IgD-negative memory B cell (primary cell): Measurements from ENCODE around the gene TNN. TPM values are rescaled to one million over a fixed set of nuclear protein-coding genes. Genes with fewer than 3 reads are reported as not detected.

Experiments used
- H3K27ac Mint-ChIP-seq, 3 donors: one replicate each; pipeline ENCODE4 v1.8.0; 2020 to 2022; ENCODE audit warnings: mild to moderate bottlenecking in 3 of 3, mixed read lengths in 3 of 3, moderate library complexity in 1 of 3
- H3K27me3 Mint-ChIP-seq: one replicate; pipeline ENCODE4 v1.8.0; 2021; ENCODE audit warnings: mixed read lengths
- H3K36me3 Mint-ChIP-seq: one replicate; pipeline ENCODE4 v1.8.0; 2020; ENCODE audit warnings: mild to moderate bottlenecking, mixed read lengths
- H3K4me1 Mint-ChIP-seq, 3 donors: one replicate each; pipeline ENCODE4 v1.8.0; 2020 to 2022; ENCODE audit warnings: mixed read lengths in 3 of 3, mild to moderate bottlenecking in 1 of 3
- H3K4me3 Mint-ChIP-seq, 4 donors: one replicate each; pipeline ENCODE4 v1.8.0; 2020 to 2022; ENCODE audit warnings: mild to moderate bottlenecking in 4 of 4, mixed read lengths in 4 of 4, moderate library complexity in 3 of 4
- H3K9me3 Mint-ChIP-seq, 3 donors: one replicate each; pipeline ENCODE4 v1.8.0; 2020 to 2021; ENCODE audit warnings: mixed read lengths in 3 of 3, mild to moderate bottlenecking in 1 of 3
- polyA plus RNA-seq: library from polyadenylated mRNA; unstranded; fragments of 300-500 nt; fragmentation: Illumina TruSeq; gene quantifications from one replicate; pipeline ENCODE4 v1.2.3, GENCODE V29; 2021

Gene TNN
- polyA plus RNA-seq, 1 donor from 2014 or later = not detected

DNA sequence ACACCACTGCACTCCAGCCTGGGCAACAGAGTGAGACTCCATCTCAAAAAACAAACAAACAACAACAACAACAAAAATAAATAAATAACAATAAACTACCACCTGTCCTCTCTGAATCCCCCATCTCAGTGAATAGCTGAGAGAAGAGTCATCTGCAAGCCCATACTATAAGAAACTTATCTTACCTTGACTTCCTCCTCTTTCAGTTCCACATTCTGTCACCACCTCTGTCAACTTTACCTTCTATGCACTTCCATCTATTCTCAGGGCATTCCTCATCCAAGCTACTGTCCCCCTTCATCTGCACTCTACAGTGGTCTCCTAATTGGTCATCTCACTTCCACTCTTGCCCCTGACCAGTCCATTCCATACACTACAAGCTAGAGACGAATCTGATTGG lies 66.9 kb downstream of the TNN start:
- H3K9me3 Mint-ChIP-seq = no peaks in the 10 kb centered on the region
- peaks cover 0 to 13% (median 2%) of the 10 kb centered on the region in 3 donors for H3K4me1 Mint-ChIP-seq
- H3K4me3 Mint-ChIP-seq = no peak overlapping the region
- peaks cover 12% of the 10 kb centered on the region for H3K27me3 Mint-ChIP-seq
- peaks cover 2% of the 10 kb centered on the region for H3K36me3 Mint-ChIP-seq
- H3K27ac Mint-ChIP-seq = no peak overlapping the region

DNA sequence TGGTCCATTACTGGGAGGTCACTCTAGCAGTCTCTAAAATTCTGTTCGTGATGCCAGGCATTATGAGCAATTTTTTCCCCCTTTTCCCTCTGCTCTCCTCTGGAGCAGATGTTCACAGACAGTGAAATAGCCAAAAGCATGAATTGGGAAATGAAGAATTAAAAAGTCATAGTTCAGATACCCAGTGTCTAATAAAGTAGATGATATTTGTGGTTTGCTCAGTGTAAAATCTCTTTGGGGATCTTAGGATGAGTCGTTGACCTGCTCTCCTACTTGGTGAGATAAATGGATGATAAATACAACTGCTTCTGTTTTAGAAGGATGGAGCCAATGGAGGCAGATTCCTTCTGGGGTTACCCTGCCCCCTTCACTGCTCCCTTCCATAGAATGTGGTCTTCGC lies 68.6 kb downstream of the TNN start:
- H3K27me3 Mint-ChIP-seq = peaks cover 13% of the 10 kb centered on the region
- no peaks in the 10 kb centered on the region for H3K9me3 Mint-ChIP-seq
- peaks cover 0 to 8% (median 5%) of the 10 kb centered on the region in 3 donors for H3K4me1 Mint-ChIP-seq
- no peak overlapping the region for H3K27ac Mint-ChIP-seq
- H3K36me3 Mint-ChIP-seq = peaks cover 2% of the 10 kb centered on the region
- no peak overlapping the region for H3K4me3 Mint-ChIP-seq

DNA sequence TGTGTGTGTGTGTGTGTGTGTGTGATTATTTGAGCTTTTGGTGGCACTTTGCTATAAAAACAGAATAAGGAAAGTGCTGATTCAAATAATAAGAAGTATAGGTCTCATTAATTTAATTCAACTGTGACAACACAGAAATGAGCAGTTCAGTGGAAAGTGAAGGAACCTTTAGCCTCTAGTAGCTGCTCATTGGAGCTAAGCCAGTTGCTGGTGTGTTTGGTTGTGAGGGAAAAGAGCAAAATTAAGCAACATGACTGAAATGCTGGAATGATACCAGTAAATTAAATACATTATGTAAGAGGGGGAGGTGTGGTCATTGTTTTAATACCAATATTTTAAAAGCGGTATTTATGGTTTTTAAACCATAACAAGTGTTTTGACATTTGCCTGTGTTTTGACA lies 69.7 kb downstream of the TNN start:
- no peaks in the 10 kb centered on the region for H3K9me3 Mint-ChIP-seq
- peaks cover 13% of the 10 kb centered on the region for H3K27me3 Mint-ChIP-seq
- no peak overlapping the region for H3K27ac Mint-ChIP-seq
- peaks cover 2% of the 10 kb centered on the region for H3K36me3 Mint-ChIP-seq
- peaks cover 8 to 17% (median 15%) of the 10 kb centered on the region in 3 donors for H3K4me1 Mint-ChIP-seq
- no peak overlapping the region for H3K4me3 Mint-ChIP-seq

DNA sequence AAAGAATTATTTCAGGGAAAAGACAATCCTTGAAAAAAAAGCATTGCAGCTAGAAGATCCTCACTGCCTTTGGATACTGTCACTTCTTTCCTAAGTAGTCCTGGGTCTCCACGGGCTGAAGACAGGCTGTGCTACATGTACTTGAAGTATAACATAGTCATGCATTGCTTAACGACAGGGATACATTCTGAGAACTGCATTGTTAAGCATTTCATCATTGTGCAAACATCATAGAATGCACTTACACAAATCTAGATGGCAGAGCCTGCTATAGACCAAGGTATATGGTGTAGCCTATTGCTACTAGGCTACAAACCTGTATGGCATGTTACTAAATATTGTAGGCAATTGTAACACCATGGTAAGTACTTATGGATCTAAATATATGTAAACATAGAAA lies 70.9 kb downstream of the TNN start:
- peaks cover 13% of the 10 kb centered on the region for H3K27me3 Mint-ChIP-seq
- no peak overlapping the region for H3K4me3 Mint-ChIP-seq
- H3K27ac Mint-ChIP-seq = no peak overlapping the region
- H3K4me1 Mint-ChIP-seq = peaks cover 17 to 28% (median 20%) of the 10 kb centered on the region in 3 donors
- H3K36me3 Mint-ChIP-seq = no peaks in the 10 kb centered on the region
- H3K9me3 Mint-ChIP-seq = no peaks in the 10 kb centered on the region

GRCh38 chr1:175145899-175146528 lies 78.4 kb downstream of the TNN start:
- H3K27me3 Mint-ChIP-seq = peaks cover 13% of the 10 kb centered on the region
- no peaks in the 10 kb centered on the region for H3K36me3 Mint-ChIP-seq
- no peak overlapping the region for H3K4me3 Mint-ChIP-seq
- no peak overlapping the region for H3K27ac Mint-ChIP-seq
- H3K4me1 Mint-ChIP-seq = peaks cover 17 to 35% (median 21%) of the 10 kb centered on the region in 3 donors
- no peaks in the 10 kb centered on the region for H3K9me3 Mint-ChIP-seq

DNA sequence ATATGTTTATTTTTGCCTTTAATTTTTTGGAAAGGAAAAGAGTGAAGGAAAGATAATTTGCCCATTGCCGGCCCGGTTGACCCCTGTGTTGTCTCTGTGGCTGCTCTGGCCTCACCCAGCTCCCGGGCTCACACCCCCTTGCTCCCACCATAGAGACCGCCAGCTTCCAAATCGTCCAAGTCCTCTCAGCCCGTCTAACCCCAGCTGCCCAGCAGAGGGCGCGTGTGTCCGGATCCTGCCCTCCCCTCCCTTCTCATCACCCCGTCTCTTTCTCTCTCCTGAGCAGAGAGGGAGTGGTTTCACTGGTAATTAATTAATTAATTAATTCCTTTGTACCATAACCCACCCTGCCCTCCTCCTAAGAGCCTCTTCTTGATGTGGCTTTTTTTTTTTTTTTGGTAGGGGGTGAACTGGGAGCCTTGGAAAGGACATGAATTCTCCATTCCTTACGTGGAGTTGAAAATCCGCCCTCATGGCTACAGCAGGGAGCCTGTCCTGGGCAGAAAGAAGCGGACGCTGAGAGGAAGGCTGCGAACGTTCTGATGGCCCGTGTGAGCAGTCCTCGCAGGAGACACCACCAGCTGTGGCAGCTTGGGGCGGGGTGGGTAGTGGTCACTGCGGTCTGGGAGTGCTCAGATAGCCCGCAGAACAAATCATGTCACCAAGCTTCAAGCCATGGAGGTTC lies 79.0 kb downstream of the TNN start:
- Mint-ChIP-seq H3K9me3 (no peaks in the 10 kb centered on the region), H3K27ac (no peak overlapping the region), H3K4me3 (no peak overlapping the region), H3K27me3 (peaks cover 17% of the 10 kb centered on the region), H3K4me1 (peaks cover 15 to 32% (median 15%) of the 10 kb centered on the region in 3 donors), H3K36me3 (no peaks in the 10 kb centered on the region)

DNA sequence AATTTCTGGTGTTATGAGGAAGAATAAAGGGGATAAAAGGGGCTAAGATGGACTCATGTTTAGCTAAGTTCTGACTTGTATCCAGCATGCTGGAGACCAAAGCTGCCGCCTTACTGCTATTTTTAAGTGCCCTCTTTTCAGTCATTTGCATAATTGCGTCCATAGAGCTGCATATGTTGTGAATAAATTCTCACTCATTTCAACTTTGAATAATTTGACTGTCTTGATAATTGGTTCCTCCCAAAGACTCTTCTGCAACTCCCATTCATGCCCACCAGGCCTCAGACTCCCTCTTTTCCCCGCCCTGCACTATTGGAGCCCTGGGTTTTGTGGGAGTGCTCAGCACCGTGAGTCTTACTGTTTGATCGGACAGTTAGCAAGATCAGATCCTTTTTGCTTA lies 79.9 kb downstream of the TNN start:
- H3K4me1 Mint-ChIP-seq = peaks cover 10 to 26% (median 10%) of the 10 kb centered on the region in 3 donors
- H3K27ac Mint-ChIP-seq = peak overlapping the region in 2 of 3 donors; percentile 47 to 63
- H3K27me3 Mint-ChIP-seq = peaks cover 24% of the 10 kb centered on the region
- H3K36me3 Mint-ChIP-seq = no peaks in the 10 kb centered on the region
- no peaks in the 10 kb centered on the region for H3K9me3 Mint-ChIP-seq
- no peak overlapping the region for H3K4me3 Mint-ChIP-seq

GRCh38 chr1:175148068-175148467 lies 80.4 kb downstream of the TNN start:
- Mint-ChIP-seq H3K4me1 (peaks cover 5 to 21% (median 7%) of the 10 kb centered on the region in 3 donors), H3K9me3 (no peaks in the 10 kb centered on the region), H3K27ac (peak overlapping the region in 1 of 3 donors; percentile 63), H3K27me3 (peaks cover 26% of the 10 kb centered on the region), H3K4me3 (no peak overlapping the region), H3K36me3 (no peaks in the 10 kb centered on the region)

DNA sequence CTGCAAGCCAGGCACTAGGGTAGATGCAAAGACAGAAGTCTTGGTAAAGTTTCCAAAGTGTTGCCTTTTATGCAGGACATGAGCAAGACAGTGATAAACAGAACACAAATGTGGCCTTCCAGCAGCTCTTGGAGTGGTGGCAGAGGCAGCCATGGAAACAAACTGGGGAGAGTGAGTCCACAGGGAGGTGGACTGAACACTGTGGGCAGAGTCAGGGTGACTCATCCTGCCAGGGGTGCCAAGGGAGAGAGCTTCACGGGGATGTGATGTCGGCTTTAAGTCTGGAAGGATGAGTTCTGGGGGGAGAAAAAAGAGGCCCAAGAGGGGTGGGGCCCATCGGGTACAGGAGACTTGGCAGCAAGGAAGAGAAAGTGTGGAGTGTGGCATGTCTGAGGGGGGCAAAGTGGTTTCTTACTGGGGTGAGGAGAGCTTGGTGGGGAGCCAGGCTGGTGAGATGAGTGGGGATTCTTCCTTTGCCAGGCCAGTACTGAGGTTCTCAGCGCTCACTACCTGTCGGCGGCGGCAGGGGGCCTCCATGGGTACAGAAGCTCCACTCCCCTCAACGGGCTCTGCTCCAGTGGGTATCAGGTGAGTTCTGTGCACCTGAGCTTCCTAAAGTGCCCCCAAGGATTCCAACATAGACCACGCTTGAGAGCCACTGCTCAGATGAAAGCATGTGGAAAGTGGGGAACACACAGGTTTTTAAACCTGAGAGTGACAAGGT lies 83.1 kb downstream of the TNN start:
- H3K36me3 Mint-ChIP-seq = no peaks in the 10 kb centered on the region
- H3K4me1 Mint-ChIP-seq = peaks cover 14 to 32% (median 18%) of the 10 kb centered on the region in 3 donors
- peaks cover 28% of the 10 kb centered on the region for H3K27me3 Mint-ChIP-seq
- no peak overlapping the region for H3K4me3 Mint-ChIP-seq
- no peaks in the 10 kb centered on the region for H3K9me3 Mint-ChIP-seq
- H3K27ac Mint-ChIP-seq = no peak overlapping the region

DNA sequence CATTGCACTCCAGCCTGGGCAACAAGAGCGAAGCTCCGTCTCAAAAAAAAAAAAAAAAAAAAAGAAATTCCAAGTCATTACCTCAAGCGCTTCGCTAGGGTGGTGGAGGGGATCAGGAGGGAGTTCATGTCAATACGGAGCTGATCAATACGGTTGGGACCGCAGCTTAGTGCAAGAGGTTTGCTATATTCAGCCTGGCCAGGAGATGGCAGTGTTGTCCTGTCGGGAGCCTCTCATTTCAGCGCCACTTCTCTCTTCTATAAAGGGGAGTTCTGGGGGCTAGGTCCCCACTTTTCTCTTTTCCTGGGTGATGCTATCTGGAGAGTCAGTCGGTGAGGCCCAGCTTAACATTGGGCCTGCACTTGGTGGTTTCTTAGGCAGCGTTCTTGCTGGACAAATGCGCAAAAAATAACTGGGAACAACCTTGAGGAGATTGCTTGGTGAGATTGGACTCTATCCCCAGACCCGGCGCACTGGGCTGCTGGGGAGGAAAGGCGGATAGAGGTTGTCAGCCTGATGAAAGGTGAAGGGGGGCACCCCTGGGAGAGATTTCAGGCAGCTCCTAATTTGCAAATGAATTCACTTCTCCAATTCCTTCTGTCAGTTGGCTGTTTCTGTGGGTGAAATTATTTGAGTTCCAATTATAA lies 84.5 kb downstream of the TNN start:
- H3K4me3 Mint-ChIP-seq = no peak overlapping the region
- peaks cover 14 to 36% (median 20%) of the 10 kb centered on the region in 3 donors for H3K4me1 Mint-ChIP-seq
- H3K27ac Mint-ChIP-seq = no peak overlapping the region
- no peaks in the 10 kb centered on the region for H3K9me3 Mint-ChIP-seq
- H3K36me3 Mint-ChIP-seq = no peaks in the 10 kb centered on the region
- peaks cover 23% of the 10 kb centered on the region for H3K27me3 Mint-ChIP-seq

DNA sequence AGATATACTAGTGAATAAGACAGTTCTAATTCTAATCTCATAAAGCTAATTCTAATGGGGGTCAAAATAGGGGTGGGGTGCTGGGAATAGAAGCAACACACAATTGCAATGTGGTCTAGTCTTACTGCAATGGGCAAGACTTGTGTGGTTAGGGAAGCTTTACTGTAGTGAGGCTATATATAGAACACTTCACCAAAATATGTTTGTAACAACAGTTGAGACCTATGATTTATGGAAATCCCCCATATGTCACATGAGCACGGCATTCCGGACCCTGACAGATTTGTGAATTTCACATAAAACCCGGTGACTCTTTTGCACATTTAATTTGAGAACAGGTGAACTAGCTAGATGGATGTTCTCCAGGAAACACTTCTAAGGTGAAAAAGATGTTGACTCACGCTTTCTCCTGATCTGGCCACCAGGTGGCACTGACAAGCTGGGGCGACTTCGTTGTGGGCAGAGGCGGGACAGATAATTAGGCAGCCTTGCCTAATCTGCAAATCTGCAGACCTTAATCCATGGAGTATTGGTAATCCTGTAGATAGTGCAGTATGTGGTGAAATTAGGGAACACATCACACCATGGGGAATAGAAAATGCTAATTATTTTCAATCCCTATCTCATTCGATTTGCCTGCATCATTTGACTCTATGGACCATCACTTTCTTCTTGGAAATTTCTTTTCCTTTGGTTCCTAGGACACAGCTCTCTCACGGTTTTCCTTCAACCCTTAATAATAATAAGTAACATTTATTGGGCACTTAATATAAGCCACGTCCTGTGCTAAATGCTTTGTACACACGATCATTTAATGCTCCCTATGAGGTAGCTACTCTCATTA lies 87.2 kb downstream of the TNN start:
- H3K4me1 Mint-ChIP-seq = peaks cover 14 to 29% (median 19%) of the 10 kb centered on the region in 3 donors
- peak overlapping the region in 1 of 3 donors; percentile 49 for H3K27ac Mint-ChIP-seq
- peaks cover 2% of the 10 kb centered on the region for H3K36me3 Mint-ChIP-seq
- peaks cover 21% of the 10 kb centered on the region for H3K27me3 Mint-ChIP-seq
- H3K4me3 Mint-ChIP-seq = no peak overlapping the region
- no peaks in the 10 kb centered on the region for H3K9me3 Mint-ChIP-seq

DNA sequence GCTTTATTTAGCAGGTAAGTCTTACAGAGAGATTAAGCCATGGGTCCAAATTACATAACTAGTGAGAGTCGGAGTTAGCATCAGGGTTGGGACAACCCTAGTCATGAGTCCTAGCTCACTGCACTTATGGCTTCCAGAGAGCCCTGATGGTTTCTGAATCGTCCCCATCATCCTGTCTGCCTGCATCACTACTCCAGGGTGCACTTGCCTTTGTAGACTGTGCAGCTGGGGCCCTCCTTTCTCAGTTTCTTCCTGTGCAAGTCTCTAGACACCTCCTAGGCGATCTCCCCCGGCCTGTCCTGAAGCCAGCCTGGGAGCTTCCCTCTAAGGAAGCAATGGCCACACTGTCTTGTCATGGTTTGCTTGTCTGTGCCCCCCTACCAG lies 87.8 kb downstream of the TNN start:
- Mint-ChIP-seq H3K4me3 (no peak overlapping the region), H3K27me3 (peaks cover 19% of the 10 kb centered on the region), H3K36me3 (peaks cover 2% of the 10 kb centered on the region), H3K9me3 (no peaks in the 10 kb centered on the region), H3K27ac (peak overlapping the region in 1 of 3 donors; percentile 17), H3K4me1 (peaks cover 14 to 29% (median 19%) of the 10 kb centered on the region in 3 donors)

DNA sequence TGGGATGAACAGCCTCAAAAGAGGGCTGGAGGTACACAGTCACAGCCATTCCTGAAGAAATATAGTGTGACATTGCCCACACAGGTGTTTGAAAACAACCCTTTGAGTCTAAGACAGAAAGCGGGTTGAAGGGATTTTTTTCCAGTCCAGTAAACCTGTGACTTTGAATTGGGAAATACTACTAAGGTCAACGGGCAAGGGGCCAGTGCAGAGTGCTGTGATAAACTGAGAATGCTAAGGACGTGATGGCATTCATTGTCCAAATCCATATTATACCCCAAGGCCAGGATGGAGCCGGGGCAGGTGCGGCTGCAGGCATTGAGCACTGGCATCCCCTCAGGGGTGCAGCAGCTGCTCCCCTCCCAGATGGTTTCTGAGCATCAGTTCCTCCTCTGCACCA lies 88.3 kb downstream of the TNN start:
- H3K4me1 Mint-ChIP-seq = peaks cover 14 to 29% (median 19%) of the 10 kb centered on the region in 3 donors
- no peaks in the 10 kb centered on the region for H3K9me3 Mint-ChIP-seq
- H3K4me3 Mint-ChIP-seq = no peak overlapping the region
- H3K27ac Mint-ChIP-seq = peak overlapping the region in 1 of 3 donors; percentile 17
- H3K36me3 Mint-ChIP-seq = peaks cover 2% of the 10 kb centered on the region
- peaks cover 19% of the 10 kb centered on the region for H3K27me3 Mint-ChIP-seq

DNA sequence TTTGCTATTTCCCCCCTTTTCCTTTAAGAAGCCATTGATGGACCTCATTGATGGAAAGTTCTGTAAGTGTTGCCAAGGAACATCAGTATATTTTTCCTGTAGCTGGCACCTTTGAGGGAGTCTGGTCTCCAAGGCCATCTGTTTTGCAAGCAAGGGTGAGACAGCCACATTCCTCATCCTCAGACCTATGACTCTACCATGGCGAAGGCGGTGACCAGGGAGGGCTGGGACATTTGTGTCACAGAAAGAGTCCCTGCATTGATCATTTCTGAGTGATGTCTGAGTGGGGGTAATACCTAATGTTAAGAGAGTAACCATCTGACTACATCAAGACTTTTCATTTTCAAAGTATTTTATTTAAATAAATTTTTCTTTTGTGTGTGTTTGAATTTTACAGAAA lies 89.6 kb downstream of the TNN start:
- Mint-ChIP-seq H3K27ac (peak overlapping the region in 1 of 3 donors; percentile 87), H3K27me3 (peaks cover 11% of the 10 kb centered on the region), H3K4me3 (no peak overlapping the region), H3K36me3 (peaks cover 2% of the 10 kb centered on the region), H3K9me3 (no peaks in the 10 kb centered on the region), H3K4me1 (peaks cover 16 to 32% (median 17%) of the 10 kb centered on the region in 3 donors)
